HL-60/S4 (cell line): ENCODE measurements around the gene HOXA2.

ENCODE experiments used
- in situ Hi-C: fragments of 300-500 bp; cut with MboI; formaldehyde crosslinking; loops from 2 replicates; pipeline ENCODE4 v1.14.3; 2022; ENCODE audit warnings: low sequenced_read_pairs

HOXA2 gene

DNA sequence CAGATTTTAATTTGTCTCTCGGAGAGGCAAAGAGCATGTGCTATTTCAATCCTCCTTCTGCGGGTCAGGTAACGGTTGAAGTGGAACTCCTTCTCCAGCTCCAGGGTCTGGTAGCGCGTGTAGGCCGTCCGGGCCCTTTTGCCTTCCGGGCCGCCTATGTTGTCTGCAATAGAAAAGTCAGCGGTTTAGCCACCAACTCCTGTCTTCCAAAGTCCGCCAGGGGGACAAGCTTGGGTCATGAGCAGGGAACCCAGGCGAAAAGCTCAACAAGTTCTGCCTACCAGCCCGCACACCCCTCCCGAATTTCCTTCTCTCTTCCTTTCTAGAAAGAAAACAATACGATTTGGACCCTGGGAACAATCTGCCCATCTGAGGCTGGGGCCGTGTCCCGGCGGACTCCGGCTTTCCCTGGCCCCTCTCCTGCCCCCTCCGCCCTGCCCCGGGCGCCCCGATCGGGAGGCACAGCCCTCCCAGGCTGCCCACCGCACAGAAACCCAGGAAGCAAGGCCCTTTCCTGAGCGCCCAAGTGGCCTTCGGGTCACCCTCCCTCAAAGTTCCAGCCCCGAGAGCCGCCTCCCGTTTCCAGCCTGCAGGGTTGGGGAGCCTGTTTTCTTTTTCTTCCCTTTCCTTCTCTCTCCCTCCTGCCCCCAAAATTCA, 39.6 kb upstream of the HOXA2 start:
- in situ Hi-C loops, result no loop called here

DNA sequence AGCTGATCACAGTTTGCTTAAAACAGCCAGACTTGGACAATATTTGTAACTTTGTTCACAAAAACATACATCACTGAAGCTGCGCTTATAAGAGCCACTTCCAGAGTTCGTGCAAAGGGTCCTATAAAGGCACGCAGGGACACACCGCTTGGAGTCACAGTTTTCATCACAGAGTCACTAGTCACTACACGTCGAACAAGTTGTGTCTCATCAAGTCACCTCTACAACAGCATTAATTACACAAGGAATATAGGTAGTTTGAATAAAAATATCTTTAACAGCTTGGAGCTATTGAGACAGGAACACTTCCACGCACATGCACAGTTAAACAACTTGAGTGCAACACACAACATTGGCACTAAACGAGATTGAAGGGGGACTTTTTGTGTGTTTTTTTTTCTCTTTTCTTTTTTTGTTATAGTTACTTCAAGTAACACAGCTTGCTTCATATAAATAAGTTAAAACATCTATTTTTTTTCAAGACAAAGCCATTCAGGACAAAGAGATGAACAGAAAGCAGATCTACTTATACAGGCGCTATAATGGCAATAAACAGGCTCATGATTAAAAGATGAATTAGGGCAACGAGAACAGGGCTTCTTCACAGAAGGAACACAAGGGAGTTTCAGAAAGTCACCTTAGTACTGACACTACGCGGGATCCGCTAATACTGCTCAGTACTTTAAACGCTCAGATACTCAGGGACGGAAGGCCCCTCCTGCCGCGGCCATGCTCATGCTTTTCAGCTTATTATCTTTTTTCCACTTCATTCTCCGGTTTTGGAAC, 38.8 kb upstream of the HOXA2 start:
- in situ Hi-C loops, result no loop called here

DNA sequence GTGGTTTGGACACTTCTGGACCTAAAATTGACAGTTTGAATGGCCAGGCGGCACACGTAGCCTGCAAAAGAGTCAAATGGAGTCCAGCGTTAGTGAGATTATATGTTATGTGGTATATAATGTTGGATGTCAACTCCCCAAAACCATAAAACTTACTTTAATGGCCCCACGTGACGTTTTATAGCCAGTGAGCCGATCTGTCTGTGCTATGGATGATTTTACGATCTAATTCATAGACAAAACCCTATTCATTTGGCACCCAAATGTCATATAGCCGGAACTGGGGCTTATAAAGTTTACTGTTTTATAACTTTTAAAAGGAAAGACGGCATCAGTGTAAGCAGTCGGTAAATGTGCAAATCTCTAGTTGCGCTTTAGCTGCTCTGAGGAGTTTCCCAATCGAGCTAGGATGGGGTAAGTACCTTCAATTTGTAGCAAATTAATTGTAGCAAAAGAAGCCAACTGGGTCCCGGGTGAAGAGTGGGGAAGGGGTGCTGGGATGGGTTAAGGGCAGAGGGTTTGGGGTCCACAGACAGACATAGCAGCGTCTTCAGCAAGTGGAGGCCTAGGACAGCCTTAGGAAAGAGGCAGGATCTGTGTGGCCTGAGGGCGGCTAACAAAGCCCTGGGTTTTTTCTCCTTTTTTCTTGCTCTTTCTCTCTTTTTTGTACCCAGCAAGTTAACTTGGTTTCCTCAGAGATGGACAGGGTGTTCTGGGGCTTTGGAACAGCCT, 37.8 kb upstream of the HOXA2 start:
- in situ Hi-C loops, result no loop called here

- in situ Hi-C loops, result no loop called here
These were observed 37.0 kb upstream of the HOXA2 start for GRCh38 chr7:27139334-27140125.

DNA sequence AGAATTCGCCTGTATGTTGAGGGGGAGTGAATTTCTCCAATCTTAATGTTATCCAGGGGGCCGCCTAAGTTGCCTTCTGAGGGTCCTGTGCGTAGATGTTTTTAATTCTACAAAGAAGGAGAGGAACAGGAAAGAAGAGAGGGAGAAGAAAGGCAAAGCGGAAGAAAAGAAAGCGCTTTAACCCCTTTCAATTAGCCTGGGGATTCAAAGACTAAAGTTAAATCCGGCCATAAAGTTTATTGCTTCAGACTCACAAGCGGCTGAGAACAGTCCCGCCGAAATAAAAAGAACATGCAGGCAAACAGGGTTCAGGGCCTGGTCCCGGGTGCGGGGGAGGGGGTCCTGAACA, 36.5 kb upstream of the HOXA2 start:
- in situ Hi-C loops, result no loop called here

DNA sequence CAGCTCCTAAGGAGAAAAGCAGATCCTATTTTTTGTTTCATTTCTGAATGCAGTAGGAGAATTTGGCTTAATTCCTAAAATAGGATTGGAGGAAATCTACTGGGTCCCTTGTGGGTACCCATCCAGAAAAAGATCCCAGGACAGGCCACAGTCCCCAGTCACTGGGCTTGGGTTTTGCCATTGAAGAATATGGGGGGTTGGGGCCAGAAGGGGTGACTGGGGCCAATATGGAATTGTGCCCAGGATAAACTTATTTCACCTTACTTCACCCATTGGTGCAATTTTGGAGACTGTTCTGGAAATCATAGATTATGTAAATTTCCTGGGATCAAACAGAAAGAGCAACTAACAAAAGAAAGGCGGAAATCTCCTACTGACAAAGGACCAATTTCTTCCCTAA, 36.0 kb upstream of the HOXA2 start:
- in situ Hi-C loops, result no loop called here

- in situ Hi-C loops, result no loop called here
These were observed 35.3 kb upstream of the HOXA2 start for GRCh38 chr7:27137640-27138315.

GRCh38 chr7:27134392-27134791, 31.9 kb upstream of the HOXA2 start:
- in situ Hi-C loops, result no loop called here

DNA sequence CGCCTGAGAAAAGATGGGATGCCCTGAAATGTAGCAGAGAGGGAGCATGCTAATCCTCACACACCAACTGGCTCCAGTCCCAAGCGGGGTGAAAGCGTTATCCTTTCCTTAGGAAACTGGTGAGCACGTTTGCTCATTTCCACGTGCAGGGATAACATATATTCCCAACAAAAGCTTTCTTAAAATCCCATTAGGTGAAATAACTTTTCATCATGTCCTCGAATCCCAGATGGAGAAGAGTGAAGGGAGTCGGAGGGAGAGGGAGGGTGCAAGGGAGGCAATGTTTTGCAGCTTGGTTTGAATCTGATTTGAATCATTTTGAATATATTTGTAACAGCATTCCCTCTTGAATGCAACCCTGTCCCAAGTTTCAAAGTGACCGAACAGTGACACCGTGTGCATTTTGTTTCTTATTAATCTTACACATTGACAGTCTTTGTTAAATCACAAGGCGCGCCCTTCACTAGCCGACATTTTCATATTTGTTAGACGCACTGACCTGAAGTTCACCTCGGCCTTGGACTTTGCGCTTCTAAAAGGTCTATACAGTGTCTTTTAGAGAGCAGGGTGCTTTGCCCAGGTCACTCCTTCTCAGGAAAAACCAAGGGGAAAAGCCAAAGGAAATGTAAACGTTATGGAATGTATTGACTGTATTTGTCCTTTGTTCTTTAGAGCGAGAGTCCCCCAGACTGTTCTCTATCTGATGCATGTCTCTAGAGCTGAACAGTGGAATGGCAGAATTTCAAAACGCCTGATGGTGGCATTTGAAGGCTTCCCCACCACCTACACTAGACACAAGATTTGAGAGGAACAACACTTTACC, 31.1 kb upstream of the HOXA2 start:
- in situ Hi-C loops, result no loop called here

DNA sequence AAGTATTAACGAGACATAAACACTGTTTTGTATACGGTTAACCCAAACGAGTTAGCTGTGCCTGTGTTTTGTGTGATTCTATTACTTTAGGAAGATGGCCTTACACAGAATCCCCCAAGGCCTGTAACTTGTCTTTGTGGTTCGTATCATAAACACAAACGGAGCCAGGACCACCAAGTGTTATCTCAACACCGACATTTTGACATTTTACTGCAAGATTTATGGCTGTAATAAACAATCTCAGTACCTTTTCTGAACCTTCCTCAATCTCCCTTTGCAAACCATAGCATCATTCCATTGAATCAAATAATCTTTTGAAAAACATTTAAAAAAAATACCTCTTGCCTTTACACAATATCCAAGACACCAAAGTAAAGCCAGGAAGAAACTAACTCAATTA, 30.5 kb upstream of the HOXA2 start:
- in situ Hi-C loops, result no loop called here

- in situ Hi-C loops, result no loop called here
These were observed 29.7 kb upstream of the HOXA2 start for GRCh38 chr7:27132214-27132613.

- in situ Hi-C loops, result no loop called here
These were observed 28.9 kb upstream of the HOXA2 start for GRCh38 chr7:27131390-27131819.

DNA sequence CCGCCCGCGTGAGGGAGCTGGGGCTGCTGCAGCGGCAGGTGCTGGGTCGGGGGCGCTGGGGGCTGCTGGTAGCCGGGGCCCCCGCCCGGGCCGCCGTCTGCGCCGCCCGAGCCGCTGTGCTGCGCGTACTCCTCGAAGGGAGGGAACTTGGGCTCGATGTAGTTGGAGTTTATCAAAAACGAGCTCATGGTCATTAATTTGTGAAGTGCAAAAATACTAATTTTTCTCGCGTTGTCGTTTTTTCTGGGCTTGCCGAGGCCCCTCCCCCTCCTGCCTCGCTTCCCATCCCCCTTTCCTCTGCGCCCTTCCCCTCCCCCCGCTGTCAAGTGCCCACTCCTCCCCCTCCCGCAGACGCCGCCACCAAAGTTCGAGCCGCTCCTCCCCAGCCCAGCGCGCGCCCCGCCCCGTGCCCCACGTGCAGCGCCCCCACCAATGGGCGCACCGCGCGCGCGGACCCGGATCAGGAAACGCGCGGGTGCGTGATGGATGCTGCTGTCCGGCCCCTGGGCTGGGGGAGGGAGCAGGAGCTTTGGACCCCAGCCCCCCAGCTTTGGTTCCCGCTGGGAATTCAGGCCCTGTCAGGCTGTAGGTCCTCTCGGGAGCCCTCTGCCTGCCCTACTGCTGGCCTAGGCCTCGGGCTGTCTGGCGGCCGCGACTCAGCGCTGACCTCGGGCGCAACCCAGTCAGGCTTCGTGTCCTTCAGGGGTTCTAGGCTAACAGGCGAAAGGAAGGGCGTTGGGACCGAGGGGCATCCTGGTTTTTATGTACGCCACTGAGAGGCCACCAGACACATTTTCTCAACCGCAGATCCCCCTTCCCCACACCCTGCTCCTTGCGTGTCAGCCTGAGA, 28.3 kb upstream of the HOXA2 start, which contains the start of gene HOXA4:
Gene HOXA4 (minus strand): TSS at position 218 of the 850 bp plus-strand sequence. CDS start 24 bp downstream, at position 194.
- in situ Hi-C loops, result no loop called here

GRCh38 chr7:27129729-27130539, 27.5 kb upstream of the HOXA2 start:
- in situ Hi-C loops, result no loop called here

DNA sequence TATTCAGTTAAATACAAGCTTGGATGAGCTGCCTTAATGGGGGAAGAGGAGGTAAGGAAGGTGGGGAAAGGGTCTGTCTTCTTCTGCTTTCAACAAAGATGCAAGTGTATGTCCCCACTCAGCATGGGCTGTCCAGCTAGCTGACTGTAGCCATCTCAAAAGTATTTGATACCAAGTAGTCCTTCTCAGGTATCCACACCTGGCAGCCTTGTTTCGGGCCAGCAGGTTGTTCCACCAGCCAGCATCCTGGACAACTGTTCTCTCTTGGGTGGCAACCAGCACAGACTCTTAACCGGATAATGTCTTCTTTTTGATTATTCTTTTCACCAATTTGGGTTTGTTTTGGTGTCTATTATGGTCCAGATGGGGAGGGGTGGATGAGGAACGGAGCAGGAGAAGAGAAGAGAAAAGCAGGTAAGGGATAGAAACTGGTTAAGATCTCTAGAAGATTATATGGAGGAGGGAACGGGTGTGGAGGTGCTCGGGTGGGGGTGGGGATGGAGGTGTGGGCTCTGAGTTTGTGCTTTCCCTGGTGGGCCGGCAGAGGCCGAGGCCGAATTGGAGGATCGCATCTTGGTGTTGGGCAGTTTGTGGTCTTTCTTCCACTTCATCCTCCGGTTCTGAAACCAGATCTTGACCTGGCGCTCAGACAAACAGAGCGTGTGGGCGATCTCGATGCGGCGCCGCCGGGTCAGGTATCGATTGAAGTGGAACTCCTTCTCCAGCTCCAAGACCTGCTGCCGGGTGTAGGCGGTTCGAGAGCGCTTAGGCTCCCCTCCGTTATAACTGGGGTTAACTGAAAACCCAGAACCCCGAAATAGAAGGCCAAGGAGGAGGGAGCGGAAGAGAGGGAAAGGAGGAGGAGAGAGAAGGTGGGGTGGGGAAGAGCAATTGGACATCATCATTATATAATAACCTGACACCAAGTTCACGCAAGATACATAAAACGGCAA, 26.6 kb upstream of the HOXA2 start:
- in situ Hi-C loops, result no loop called here

DNA sequence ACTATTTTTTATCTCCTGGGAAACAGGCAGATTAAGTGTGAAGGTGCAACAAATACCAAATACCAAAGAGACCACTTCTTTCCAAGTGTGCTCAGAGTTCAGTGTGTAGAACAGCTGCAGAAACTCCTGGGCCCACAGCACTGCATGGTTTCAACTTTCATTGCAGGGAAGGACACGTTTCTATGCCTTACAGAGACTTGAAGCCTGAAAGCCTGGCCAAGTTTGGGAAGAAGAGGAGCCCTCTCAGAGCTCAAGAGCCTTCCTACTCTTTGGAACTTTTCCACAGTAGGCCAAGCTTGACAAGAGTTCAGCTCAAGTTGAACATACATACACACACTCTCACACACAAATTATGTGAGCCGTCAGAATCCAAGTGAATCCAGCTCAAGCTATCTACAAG, 25.6 kb upstream of the HOXA2 start:
- in situ Hi-C loops, result no loop called here
